Endodermal cell (in vitro differentiated cells): Measurements from ENCODE around the gene ZNF132. TPM values are rescaled to one million over a fixed set of nuclear protein-coding genes. Genes with fewer than 3 reads are reported as not detected.
"Not testable (repeated sequence)": the region's sequence is repeated elsewhere in the genome, so short reads cannot be mapped to it uniquely, and the experiment has no call there.

Experiments used
- DNase-seq: peaks from one replicate; pipeline ENCODE4 v3.0.0-alpha.2; 2017
- H3K27ac ChIP-seq: 2 replicates; pipeline ENCODE4 v1.5.1; 2013; ENCODE audit warnings: mild to moderate bottlenecking, low read depth, low read length, moderate library complexity
- H3K27me3 ChIP-seq: 2 replicates; pipeline ENCODE4 v1.6.1; 2013; ENCODE audit warnings: mild to moderate bottlenecking, low read length, moderate library complexity; ENCODE audit not compliant: insufficient read depth, control insufficient read depth, poor library complexity, severe bottlenecking
- H3K36me3 ChIP-seq: 2 replicates; pipeline ENCODE4 v1.7.0; 2013; ENCODE audit warnings: mild to moderate bottlenecking, low read length, moderate library complexity; ENCODE audit not compliant: control insufficient read depth, insufficient read depth
- H3K4me1 ChIP-seq: one replicate; pipeline ENCODE4 v1.7.0; 2013; ENCODE audit warnings: low read length; ENCODE audit not compliant: control insufficient read depth, insufficient read depth
- H3K4me3 ChIP-seq: 2 replicates; pipeline ENCODE4 v1.5.1; 2013; ENCODE audit warnings: mild to moderate bottlenecking, low read length, moderate library complexity
- H3K9ac ChIP-seq: 2 replicates; pipeline ENCODE4 v1.6.1; 2013; ENCODE audit warnings: mild to moderate bottlenecking, low read length, moderate library complexity; ENCODE audit not compliant: poor library complexity, severe bottlenecking; ENCODE audit errors: extremely low read depth
- H3K9me3 ChIP-seq: 2 replicates; pipeline ENCODE4 v1.6.1; 2013; ENCODE audit warnings: mild to moderate bottlenecking, low read length, moderate library complexity; ENCODE audit not compliant: control insufficient read depth
- H3K27ac Mint-ChIP-seq: 2 replicates; pipeline ENCODE4 v1.8.0; 2020; ENCODE audit warnings: mixed read lengths
- H3K27me3 Mint-ChIP-seq: 2 replicates; pipeline ENCODE4 v1.8.0; 2021; ENCODE audit warnings: mild to moderate bottlenecking, mixed read lengths; ENCODE audit not compliant: insufficient read depth
- H3K36me3 Mint-ChIP-seq: 2 replicates; pipeline ENCODE4 v1.8.0; 2020; ENCODE audit warnings: low read depth, mixed read lengths
- H3K4me1 Mint-ChIP-seq: 2 replicates; pipeline ENCODE4 v1.8.0; 2020; ENCODE audit warnings: mixed read lengths
- H3K4me3 Mint-ChIP-seq: 2 replicates; pipeline ENCODE4 v1.8.0; 2020; ENCODE audit warnings: mild to moderate bottlenecking, moderate library complexity, mixed read lengths
- H3K9me3 Mint-ChIP-seq: 2 replicates; pipeline ENCODE4 v1.8.0; 2020; ENCODE audit warnings: mild to moderate bottlenecking, mixed read lengths
- CTCF ChIP-seq: fragments of 200-600 bp; sonication (generic); conservative IDR thresholded peaks from 2 replicates; pipeline ENCODE4 v1.5.0; 2021; ENCODE audit warnings: antibody characterized with exemption, mild to moderate bottlenecking
- WGBS, 2 experiments: methylation state at CpG; one replicate each; pipeline versions ENCODE4 v1.1.5 to v1.1.7; 2013; ENCODE audit warnings: missing lambda C conversion rate in 2 of 2, mixed read lengths in 1 of 2; ENCODE audit not compliant: insufficient coverage in 1 of 2, insufficient read length in 1 of 2; 5-methylcytosine and 5-hydroxymethylcytosine counted together
- total RNA-seq, 2 donors: library from RNA; stranded (reverse); fragmentation: NEBNext Ultra II Directional in 1 of 2; extraction: Animal tissue kit (Norgen Biotek cat#: 25700) in 1 of 2; gene quantifications; 2 replicates in 1 of 2; 3 replicates in 1 of 2; pipeline ENCODE4 v1.2.1, GENCODE V29; 2021

ZNF132 gene
- total RNA-seq, 2 donors from 2014 or later, result 0.71 to 1.2 TPM

GRCh38 chr19:58453743-58454142, 13.8 kb upstream of the ZNF132 start:
- Mint-ChIP-seq H3K9me3 (peaks cover 19% of the 10 kb centered on the region), H3K4me3 (no peak overlapping the region), H3K27me3 (peaks cover 37% of the 10 kb centered on the region), H3K4me1 (peaks cover 6% of the 10 kb centered on the region), H3K36me3 (peaks cover 12% of the 10 kb centered on the region), H3K27ac (no peak overlapping the region)
- Histone ChIP-seq H3K36me3 (peaks cover 4% of the 10 kb centered on the region), H3K4me3 (no peak overlapping the region), H3K27me3 (peaks cover 19% of the 10 kb centered on the region), H3K27ac (no peak overlapping the region), H3K4me1 (no peaks in the 10 kb centered on the region), H3K9ac (no peak overlapping the region), H3K9me3 (peaks cover 21% of the 10 kb centered on the region)
- DNase-seq, result no peak
- no peak for TF ChIP-seq CTCF
- 83 to 91% methylated on average over 5 to 6 of the region's 6 CpGs for WGBS, 2 experiments

GRCh38 chr19:58451358-58452101, 11.6 kb upstream of the ZNF132 start, which contains the start of gene ZNF324B:
ZNF324B (plus strand) TSS chr19:58451622; CDS start chr19:58453702, 2,080 bp downstream.
- peaks cover 5% of the 10 kb centered on the region for H3K36me3 Mint-ChIP-seq
- Histone ChIP-seq H3K27ac (no peak within 1 kb of the TSS), H3K4me3 (peak within 1 kb of the TSS; percentile 84), H3K4me1 (no peaks in the 10 kb centered on the region), H3K27me3 (peaks cover 19% of the 10 kb centered on the region), H3K36me3 (peaks cover 1% of the 10 kb centered on the region), H3K9ac (peak within 1 kb of the TSS; percentile 8), H3K9me3 (peaks cover 26% of the 10 kb centered on the region)
- peak; percentile 99 for DNase-seq
- peaks cover 38% of the 10 kb centered on the region for H3K9me3 Mint-ChIP-seq
- peaks cover 6% of the 10 kb centered on the region for H3K4me1 Mint-ChIP-seq
- H3K27ac Mint-ChIP-seq, result peak within 1 kb of the TSS; percentile 76
- WGBS, 2 experiments, result 0% methylated on average over 36 to 79 of the region's 79 CpGs
- peaks cover 53% of the 10 kb centered on the region for H3K27me3 Mint-ChIP-seq
- H3K4me3 Mint-ChIP-seq, result peak within 1 kb of the TSS; percentile 64
- TF ChIP-seq CTCF, result no peak

GRCh38 chr19:58450856-58451357, 11.0 kb upstream of the ZNF132 start:
- Mint-ChIP-seq H3K27me3 (peaks cover 59% of the 10 kb centered on the region), H3K27ac (peak overlapping the region; percentile 76), H3K4me1 (peaks cover 6% of the 10 kb centered on the region), H3K36me3 (peaks cover 4% of the 10 kb centered on the region), H3K9me3 (peaks cover 42% of the 10 kb centered on the region), H3K4me3 (peak overlapping the region; percentile 64)
- 17 to 32% methylated on average over 7 to 11 of the region's 11 CpGs for WGBS, 2 experiments
- H3K4me3 ChIP-seq, result peak overlapping the region; percentile 84
- no peaks in the 10 kb centered on the region for H3K4me1 ChIP-seq
- peaks cover 24% of the 10 kb centered on the region for H3K27me3 ChIP-seq
- no peak for TF ChIP-seq CTCF
- peaks cover 26% of the 10 kb centered on the region for H3K9me3 ChIP-seq
- peak overlapping the region; percentile 8 for H3K9ac ChIP-seq
- no peak for DNase-seq
- no peaks in the 10 kb centered on the region for H3K36me3 ChIP-seq
- H3K27ac ChIP-seq, result no peak overlapping the region

- not testable (repeated sequence) for H3K4me3 Mint-ChIP-seq, H3K27ac ChIP-seq, H3K27ac Mint-ChIP-seq, H3K4me1 ChIP-seq, DNase-seq, H3K36me3 ChIP-seq, H3K9ac ChIP-seq, H3K4me1 Mint-ChIP-seq, H3K36me3 Mint-ChIP-seq
- peak overlapping the region; percentile 24 for H3K4me3 ChIP-seq
- H3K9me3 ChIP-seq, result peaks cover 26% of the 10 kb centered on the region
- peaks cover 68% of the 10 kb centered on the region for H3K27me3 Mint-ChIP-seq
- WGBS, 2 experiments, result 47 to 70% methylated on average over 3 to 5 of the region's 5 CpGs
- H3K27me3 ChIP-seq, result peaks cover 33% of the 10 kb centered on the region
- H3K9me3 Mint-ChIP-seq, result peaks cover 42% of the 10 kb centered on the region
These were observed 10.0 kb upstream of the ZNF132 start for GRCh38 chr19:58449980-58450379.

GRCh38 chr19:58448860-58449259, 8.9 kb upstream of the ZNF132 start:
- H3K9me3 ChIP-seq, result peaks cover 26% of the 10 kb centered on the region
- H3K4me1 Mint-ChIP-seq, H3K4me3 ChIP-seq, H3K36me3 Mint-ChIP-seq, H3K27ac ChIP-seq, H3K9ac ChIP-seq, H3K27ac Mint-ChIP-seq, DNase-seq, H3K4me1 ChIP-seq, H3K4me3 Mint-ChIP-seq, H3K36me3 ChIP-seq: not testable (repeated sequence)
- WGBS, 2 experiments, result 54 to 75% methylated on average over 3 of the region's 3 CpGs
- H3K27me3 Mint-ChIP-seq, result peaks cover 78% of the 10 kb centered on the region
- H3K9me3 Mint-ChIP-seq, result peaks cover 42% of the 10 kb centered on the region
- peaks cover 44% of the 10 kb centered on the region for H3K27me3 ChIP-seq
